Type B pancreatic cell (in vitro differentiated cells): Measurements from ENCODE around the gene CYP1B1. TPM values are rescaled to one million over a fixed set of nuclear protein-coding genes. Genes with fewer than 3 reads are reported as not detected.

Experiments
- DNase-seq: peaks from one replicate; pipeline ENCODE4 v3.0.0; 2021; ENCODE audit warnings: mixed read lengths; ENCODE audit not compliant: unreplicated experiment; ENCODE audit errors: extremely low spot score
- H3K27ac Mint-ChIP-seq: 2 replicates; pipeline ENCODE4 v1.8.0; 2021; ENCODE audit warnings: mild to moderate bottlenecking, mixed read lengths
- H3K27me3 Mint-ChIP-seq: 2 replicates; pipeline ENCODE4 v1.8.0; 2021; ENCODE audit warnings: mixed read lengths
- H3K36me3 Mint-ChIP-seq: 2 replicates; pipeline ENCODE4 v1.8.0; 2021; ENCODE audit warnings: mixed read lengths
- H3K4me1 Mint-ChIP-seq: one replicate; pipeline ENCODE4 v1.8.0; 2021; ENCODE audit warnings: mixed read lengths; ENCODE audit not compliant: unreplicated experiment
- H3K4me3 Mint-ChIP-seq: 2 replicates; pipeline ENCODE4 v1.8.0; 2021; ENCODE audit warnings: mild to moderate bottlenecking, mixed read lengths
- H3K9me3 Mint-ChIP-seq: 2 replicates; pipeline ENCODE4 v1.8.0; 2021; ENCODE audit warnings: mixed read lengths
- total RNA-seq: library from RNA; stranded (reverse); gene quantifications from 2 replicates; pipeline ENCODE4 v1.2.1, GENCODE V29; 2021; ENCODE audit warnings: low replicate concordance
- TF ChIP-seq, protein P1 (sequence below): fragments of 200-600 bp; sonication (generic); conservative IDR thresholded peaks from 2 replicates; pipeline ENCODE4 v1.5.0; 2021; ENCODE audit warnings: antibody characterized with exemption, mild to moderate bottlenecking

The CYP1B1 gene
- total RNA-seq, 1 donor from 2014 or later = 176 TPM

- TF ChIP-seq, protein P1, sequence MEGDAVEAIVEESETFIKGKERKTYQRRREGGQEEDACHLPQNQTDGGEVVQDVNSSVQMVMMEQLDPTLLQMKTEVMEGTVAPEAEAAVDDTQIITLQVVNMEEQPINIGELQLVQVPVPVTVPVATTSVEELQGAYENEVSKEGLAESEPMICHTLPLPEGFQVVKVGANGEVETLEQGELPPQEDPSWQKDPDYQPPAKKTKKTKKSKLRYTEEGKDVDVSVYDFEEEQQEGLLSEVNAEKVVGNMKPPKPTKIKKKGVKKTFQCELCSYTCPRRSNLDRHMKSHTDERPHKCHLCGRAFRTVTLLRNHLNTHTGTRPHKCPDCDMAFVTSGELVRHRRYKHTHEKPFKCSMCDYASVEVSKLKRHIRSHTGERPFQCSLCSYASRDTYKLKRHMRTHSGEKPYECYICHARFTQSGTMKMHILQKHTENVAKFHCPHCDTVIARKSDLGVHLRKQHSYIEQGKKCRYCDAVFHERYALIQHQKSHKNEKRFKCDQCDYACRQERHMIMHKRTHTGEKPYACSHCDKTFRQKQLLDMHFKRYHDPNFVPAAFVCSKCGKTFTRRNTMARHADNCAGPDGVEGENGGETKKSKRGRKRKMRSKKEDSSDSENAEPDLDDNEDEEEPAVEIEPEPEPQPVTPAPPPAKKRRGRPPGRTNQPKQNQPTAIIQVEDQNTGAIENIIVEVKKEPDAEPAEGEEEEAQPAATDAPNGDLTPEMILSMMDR = no peak
- Mint-ChIP-seq H3K27ac (peak overlapping the region; percentile 65), H3K27me3 (no peaks in the 10 kb centered on the region), H3K36me3 (no peaks in the 10 kb centered on the region), H3K9me3 (no peaks in the 10 kb centered on the region), H3K4me1 (peaks cover 4% of the 10 kb centered on the region), H3K4me3 (no peak overlapping the region)
- no peak for DNase-seq
Measured at GRCh38 chr2:38057651-38058410, 18.1 kb downstream of the CYP1B1 start.

DNA sequence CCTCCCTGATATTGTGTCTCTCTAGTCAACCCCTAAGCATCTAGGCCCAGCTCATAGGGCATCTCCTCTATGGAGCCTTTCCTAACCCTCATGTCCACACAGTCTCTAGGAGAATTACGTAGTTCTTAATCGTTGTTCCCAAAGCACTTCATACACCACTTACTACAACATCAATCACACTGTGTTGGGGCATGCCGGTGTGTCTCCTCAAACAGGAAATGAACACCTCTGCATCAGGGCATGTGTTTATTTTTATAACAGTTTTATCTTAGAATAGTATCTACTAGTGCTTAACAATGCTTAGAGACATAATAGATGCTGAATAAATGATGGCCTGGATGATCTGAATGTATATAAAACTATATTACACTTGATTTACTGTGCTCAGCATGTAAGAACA is 19.7 kb downstream of the CYP1B1 start:
- no peaks in the 10 kb centered on the region for H3K9me3 Mint-ChIP-seq
- DNase-seq = no peak
- no peak overlapping the region for H3K4me3 Mint-ChIP-seq

GRCh38 chr2:38045811-38046210 is 30.1 kb downstream of the CYP1B1 start:
- no peak for DNase-seq
- TF ChIP-seq, protein P1 = no peak
- Mint-ChIP-seq H3K36me3 (no peaks in the 10 kb centered on the region), H3K4me1 (no peaks in the 10 kb centered on the region), H3K27me3 (no peaks in the 10 kb centered on the region), H3K27ac (no peak overlapping the region), H3K4me3 (no peak overlapping the region), H3K9me3 (no peaks in the 10 kb centered on the region)

More for the DNA sequence above, 19.7 kb downstream of the CYP1B1 start:
- H3K36me3 Mint-ChIP-seq = no peaks in the 10 kb centered on the region
- H3K27me3 Mint-ChIP-seq = no peaks in the 10 kb centered on the region
- TF ChIP-seq, protein P1 = no peak
- H3K4me1 Mint-ChIP-seq = peaks cover 4% of the 10 kb centered on the region
- no peak overlapping the region for H3K27ac Mint-ChIP-seq

DNA sequence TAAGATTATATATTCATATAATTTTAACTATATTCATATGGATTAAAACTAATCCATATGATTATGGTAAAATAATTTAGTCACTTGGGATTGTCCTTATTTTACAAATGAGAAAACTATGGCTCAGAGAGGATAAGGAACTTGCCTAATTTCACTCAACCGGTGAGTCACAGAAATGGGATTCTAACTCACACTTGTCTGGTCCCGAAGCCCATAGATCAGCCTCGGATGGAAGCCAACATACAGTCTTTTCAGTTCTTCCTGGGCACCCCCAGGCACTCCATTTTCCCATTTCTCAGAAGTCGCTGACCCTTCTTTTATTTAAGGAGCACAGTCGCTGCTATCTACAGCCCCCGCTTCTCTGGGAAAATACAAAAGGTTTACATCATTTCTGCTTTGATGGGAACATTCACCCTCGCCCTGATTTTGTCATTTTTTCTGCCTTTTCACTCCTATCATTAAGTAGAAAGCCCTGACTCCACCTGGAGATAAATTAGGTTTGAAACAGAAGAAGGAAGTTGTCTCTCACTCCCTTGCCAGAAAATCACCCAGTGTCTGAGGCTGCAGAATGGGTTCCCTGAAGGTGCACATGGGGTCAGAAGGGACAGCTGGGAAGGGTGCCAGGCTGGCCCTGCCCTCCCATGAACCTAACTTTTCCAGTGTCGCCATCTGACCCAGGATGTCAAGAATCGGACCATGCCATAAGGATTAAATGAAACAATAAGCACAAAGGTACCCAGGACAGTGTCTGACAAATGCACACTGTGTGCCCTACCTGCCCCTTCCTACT is 36.6 kb downstream of the CYP1B1 start:
- H3K4me1 Mint-ChIP-seq = peaks cover 19% of the 10 kb centered on the region
- peaks cover 34% of the 10 kb centered on the region for H3K27me3 Mint-ChIP-seq
- no peak overlapping the region for H3K4me3 Mint-ChIP-seq
- DNase-seq = no peak
- H3K9me3 Mint-ChIP-seq = no peaks in the 10 kb centered on the region
- no peak overlapping the region for H3K27ac Mint-ChIP-seq
- no peaks in the 10 kb centered on the region for H3K36me3 Mint-ChIP-seq
- TF ChIP-seq, protein P1 = no peak

DNA sequence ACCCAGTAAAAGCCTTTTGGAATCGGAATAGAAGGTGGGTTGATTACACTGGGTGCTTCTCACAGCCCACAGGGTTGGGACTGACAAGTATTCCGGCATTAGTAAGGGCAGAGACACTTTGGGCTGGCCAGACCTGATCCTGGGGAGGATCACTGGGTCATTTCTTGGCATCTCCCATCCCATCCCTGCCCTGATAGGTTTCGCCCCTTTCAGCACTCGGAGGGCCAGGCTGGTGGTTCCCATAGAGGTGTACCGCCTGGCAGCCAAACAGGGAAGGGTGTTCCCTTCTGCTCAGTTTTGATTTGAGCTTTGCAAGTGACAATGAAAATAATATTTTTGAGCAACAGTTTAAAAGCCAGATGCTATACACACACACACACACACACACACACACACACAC is 37.3 kb downstream of the CYP1B1 start:
- Mint-ChIP-seq H3K4me1 (peaks cover 24% of the 10 kb centered on the region), H3K9me3 (peaks cover 3% of the 10 kb centered on the region), H3K36me3 (no peaks in the 10 kb centered on the region), H3K4me3 (no peak overlapping the region), H3K27ac (no peak overlapping the region), H3K27me3 (peaks cover 34% of the 10 kb centered on the region)
- no peak for DNase-seq
- TF ChIP-seq, protein P1 = no peak
